IMR-90 (cell line): ENCODE results near the gene DMD. TPM values are rescaled to one million over a fixed set of nuclear protein-coding genes. Genes with fewer than 3 reads are reported as not detected.

Experiments used
- ATAC-seq: fragments of 200-7000 bp; cut with Tn5 transposase; 2 replicates; pipeline ENCODE4 v1.9.1; 2020; ENCODE audit warnings: low read depth, mild to moderate bottlenecking, moderate library complexity
- BruUV-seq: library from RNA; stranded (reverse); fragments of 400-500 nt; replicated peaks from 2 replicates; lab custom pipeline; 2021; lab: Mats Ljungman, UMichigan
- CTCF ChIA-PET: fragments of 300-600 bp; formaldehyde crosslinking; extraction: SDS; loops from one replicate; lab custom pipeline; 2021; ENCODE audit warnings: antibody characterized with exemption; lab: Yijun Ruan, JAX
- POLR2A ChIA-PET: fragments of 300-600 bp; sonication (Branson Sonifier 250); formaldehyde crosslinking; loops from one replicate; lab custom pipeline; 2022; ENCODE audit warnings: antibody characterized with exemption; ENCODE audit not compliant: unreplicated experiment; lab: Charles Lee
- DNase-seq: peaks from one replicate; pipeline ENCODE4 v3.0.0; 2013
- H2AFZ ChIP-seq: replicated peaks from 2 replicates; pipeline ENCODE3; 2013; ENCODE audit warnings: low read length, mild to moderate bottlenecking; ENCODE audit not compliant: poor library complexity
- H2AK5ac ChIP-seq: 2 replicates; pipeline ENCODE4 v1.6.1; 2013; ENCODE audit warnings: low read depth, low read length, inconsistent platforms
- H2AK9ac ChIP-seq: replicated peaks from 2 replicates; pipeline ENCODE3; 2013; ENCODE audit warnings: mild to moderate bottlenecking, low read depth, low read length, moderate library complexity; ENCODE audit not compliant: poor library complexity
- H2BK120ac ChIP-seq: 2 replicates; pipeline ENCODE4 v1.6.1; 2013; ENCODE audit warnings: low read depth, low read length, inconsistent platforms
- H2BK15ac ChIP-seq: 3 replicates; pipeline ENCODE4 v1.6.1; 2013; ENCODE audit warnings: low read depth, low read length, inconsistent platforms
- H2BK20ac ChIP-seq: 2 replicates; pipeline ENCODE4 v1.6.1; 2013; ENCODE audit warnings: low read depth, mild to moderate bottlenecking, inconsistent platforms, low read length, moderate library complexity
- H2BK5ac ChIP-seq: 2 replicates; pipeline ENCODE4 v1.6.1; 2013; ENCODE audit warnings: mild to moderate bottlenecking, low read depth, low read length, inconsistent platforms; ENCODE audit not compliant: poor library complexity, severe bottlenecking
- H3K14ac ChIP-seq: replicated peaks from 2 replicates; pipeline ENCODE4 v1.6.1; 2013; ENCODE audit warnings: low read depth, low read length, inconsistent platforms
- H3K18ac ChIP-seq: 2 replicates; pipeline ENCODE4 v1.6.1; 2013; ENCODE audit warnings: low read depth, low read length, control low read depth
- H3K23ac ChIP-seq: 2 replicates; pipeline ENCODE4 v1.6.1; 2013; ENCODE audit warnings: low read depth, low read length, inconsistent platforms
- H3K27ac ChIP-seq: 2 replicates; pipeline ENCODE4 v1.5.1; 2013; ENCODE audit warnings: mild to moderate bottlenecking, control low read depth, low read length; ENCODE audit not compliant: insufficient read depth
- H3K27me3 ChIP-seq: 2 replicates; pipeline ENCODE4 v1.6.1; 2013; ENCODE audit warnings: low read length; ENCODE audit not compliant: control insufficient read depth, insufficient read depth
- H3K36me3 ChIP-seq: 2 replicates; pipeline ENCODE4 v1.6.1; 2013; ENCODE audit warnings: low read length, mixed read lengths; ENCODE audit not compliant: control insufficient read depth, insufficient read depth
- H3K4ac ChIP-seq: 2 replicates; pipeline ENCODE4 v1.6.1; 2013; ENCODE audit warnings: low read depth, low read length, inconsistent platforms
- H3K4me1 ChIP-seq: 2 replicates; pipeline ENCODE4 v1.6.1; 2013; ENCODE audit warnings: low read length, mixed read lengths; ENCODE audit not compliant: control insufficient read depth, insufficient read depth
- H3K4me2 ChIP-seq: 2 replicates; pipeline ENCODE4 v1.6.1; 2013; ENCODE audit warnings: low read depth, mild to moderate bottlenecking, control low read depth, low read length, moderate library complexity
- H3K4me3 ChIP-seq: 2 replicates; pipeline ENCODE4 v1.5.1; 2013; ENCODE audit warnings: low read depth, mild to moderate bottlenecking, control low read depth, low read length, moderate library complexity; ENCODE audit not compliant: insufficient read depth
- H3K56ac ChIP-seq: 2 replicates; pipeline ENCODE4 v1.6.1; 2013; ENCODE audit warnings: low read length, inconsistent platforms; ENCODE audit not compliant: insufficient read depth; ENCODE audit errors: extremely low read depth
- H3K79me1 ChIP-seq, 2 experiments: 2 replicates each; pipeline ENCODE4 v1.6.1; 2013; ENCODE audit warnings: low read length in 2 of 2, inconsistent platforms in 1 of 2, low read depth in 1 of 2
- H3K9ac ChIP-seq: 2 replicates; pipeline ENCODE4 v1.6.1; 2013; ENCODE audit warnings: low read depth, low read length, control low read depth
- H3K9me1 ChIP-seq: 2 replicates; pipeline ENCODE4 v1.6.1; 2013; ENCODE audit warnings: low read length, inconsistent platforms; ENCODE audit not compliant: insufficient read depth
- H3K9me3 ChIP-seq: 2 replicates; pipeline ENCODE4 v1.6.1; 2013; ENCODE audit warnings: low read length; ENCODE audit not compliant: control insufficient read depth, insufficient read depth
- H4K20me1 ChIP-seq: 2 replicates; pipeline ENCODE4 v1.6.1; 2013; ENCODE audit warnings: low read length, inconsistent platforms; ENCODE audit not compliant: insufficient read depth
- H4K5ac ChIP-seq: 2 replicates; pipeline ENCODE4 v1.6.1; 2013; ENCODE audit warnings: mild to moderate bottlenecking, low read depth, low read length, control low read depth
- H4K8ac ChIP-seq, 2 experiments: 2 replicates each; pipeline ENCODE4 v1.6.1; 2013; ENCODE audit warnings: low read depth in 2 of 2, low read length in 2 of 2, control low read depth in 1 of 2, inconsistent platforms in 1 of 2
- H4K91ac ChIP-seq: 2 replicates; pipeline ENCODE4 v1.6.1; 2013; ENCODE audit warnings: low read depth, low read length, inconsistent platforms; ENCODE audit not compliant: insufficient read depth
- ELK1 ChIP-seq: fragments of 150-350 bp; IDR thresholded peaks from 2 replicates; pipeline ENCODE4 v1.6.1; 2016; ENCODE audit warnings: low read depth, mild to moderate bottlenecking, low read length, moderate library complexity, borderline replicate concordance
- FOS ChIP-seq: fragments of 150-350 bp; IDR thresholded peaks from 2 replicates; pipeline ENCODE4 v1.6.1; 2016; ENCODE audit warnings: low read depth, low read length
- WGBS, 2 experiments: methylation state at CpG; one replicate each; pipeline versions ENCODE4 v1.1.5 to v1.1.7; 2013; ENCODE audit warnings: missing lambda C conversion rate in 2 of 2; ENCODE audit not compliant: insufficient read length in 1 of 2; ENCODE audit errors: extremely low coverage in 2 of 2; 5-methylcytosine and 5-hydroxymethylcytosine counted together
- dilution Hi-C: fragments of 300-500 bp; cut with HindIII; formaldehyde crosslinking; loops from one replicate; pipeline ENCODE4 v1.14.3; 2018; ENCODE audit warnings: low sequenced_read_pairs; ENCODE audit not compliant: unreplicated experiment
- in situ Hi-C: fragments of 300-500 bp; cut with MboI; formaldehyde crosslinking; loops from 3 replicates; pipeline ENCODE4 v1.14.3; 2019; ENCODE audit warnings: low sequenced_read_pairs, inconsistent platforms, mixed read lengths
- intact Hi-C: fragments of 100-400 bp; cut with micrococcal nuclease; formaldehyde crosslinking; loops from 2 replicates; pipeline ENCODE4 v1.10.0; 2022
- polyA plus RNA-seq, 3 experiments: library from polyadenylated mRNA; depleted of rRNA; stranded (reverse); fragments of >200 nt; gene quantifications; 2 replicates each; pipeline ENCODE4 v1.2.3, GENCODE V29; 2012; ENCODE audit warnings: low replicate concordance in 1 of 3
- total RNA-seq: library from RNA; depleted of rRNA; stranded (reverse); fragments of >200 nt; gene quantifications from 2 replicates; pipeline ENCODE4 v1.2.3, GENCODE V29; 2012

Gene DMD
- total and polyA plus RNA-seq, 2 of the 4 experiments (the other 2 are of a cell fraction), result 6.6 to 11.8 TPM

DNA sequence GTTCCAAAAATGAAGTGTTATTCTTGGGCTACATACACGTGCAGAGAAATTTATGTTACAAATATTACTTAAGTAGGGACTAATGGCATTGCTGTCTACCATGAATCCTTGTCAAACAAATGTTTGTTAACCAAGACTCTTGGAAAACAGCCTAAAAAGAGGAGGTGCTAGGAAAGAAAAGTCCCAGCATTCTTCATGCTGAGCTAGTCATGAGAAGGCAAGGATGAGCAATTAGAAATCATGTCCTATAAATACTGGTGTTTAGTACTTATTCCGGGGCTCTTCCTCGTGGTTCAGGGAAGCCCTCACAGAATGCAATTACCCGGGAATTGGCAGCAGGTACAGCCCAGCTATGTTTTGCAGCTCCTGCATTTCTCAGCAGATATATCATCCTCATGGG lies 1761.4 kb downstream of the DMD start:
- Histone ChIP-seq H3K27me3 (no peaks in the 10 kb centered on the region), H3K79me1 (no peaks in the 10 kb centered on the region), H2AK9ac (no peak overlapping the region), H4K20me1 (no peaks in the 10 kb centered on the region), H3K4me3 (no peak overlapping the region), H4K8ac (no peak overlapping the region), H2AK5ac (no peak overlapping the region), H3K4ac (no peak overlapping the region), H3K9me3 (no peaks in the 10 kb centered on the region), H2BK5ac (no peak overlapping the region), H3K9ac (no peak overlapping the region), H3K23ac (no peak overlapping the region), H3K9me1 (no peaks in the 10 kb centered on the region), H2BK20ac (no peak overlapping the region), H2BK15ac (no peak overlapping the region), H3K18ac (no peak overlapping the region), H4K5ac (no peak overlapping the region), H2AFZ (no peak overlapping the region), H2BK120ac (no peak overlapping the region), H3K14ac (no peak overlapping the region), H3K56ac (no peak overlapping the region), H3K4me1 (no peaks in the 10 kb centered on the region; the same call in 1 of the 2 replicates), H3K36me3 (no peaks in the 10 kb centered on the region), H3K27ac (no peak overlapping the region), H4K91ac (no peak overlapping the region), H3K4me2 (no peak overlapping the region)
- DNase-seq (peak; percentile 63), ATAC-seq (no peak; the same call in 1 of the 2 replicates)
- intact Hi-C loops (no loop called here), dilution Hi-C loops (no loop called here), in situ Hi-C loops (no loop called here)
- no peak for TF ChIP-seq FOS
- no peak for TF ChIP-seq ELK1
- ChIA-PET CTCF (no interaction called here), POLR2A (no interaction called here)
- BruUV-seq, result no TSS peak
- no CpG with 5 or more reads among the region's 4 CpGs for WGBS, 2 experiments
